ENCODE measurements around the gene TLE1.
"Not testable (repeated sequence)": the region's sequence is repeated elsewhere in the genome, so short reads cannot be mapped to it uniquely, and the experiment has no call there.

The TLE1 gene

GRCh38 chr9:81652058-81652687 lies 37.2 kb downstream of the TLE1 start:
- no peak for DNase-seq

GRCh38 chr9:81650586-81651515 lies 38.5 kb downstream of the TLE1 start:
- DNase-seq: no peak

- DNase-seq: no peak
Measured at GRCh38 chr9:81649475-81650240, 39.7 kb downstream of the TLE1 start.

- no peak for DNase-seq
Measured at GRCh38 chr9:81648891-81649290, 40.5 kb downstream of the TLE1 start.

GRCh38 chr9:81646337-81646736 lies 43.0 kb downstream of the TLE1 start:
- DNase-seq: no peak

GRCh38 chr9:81644513-81644912 lies 44.8 kb downstream of the TLE1 start:
- DNase-seq: not testable (repeated sequence)

GRCh38 chr9:81637276-81637675 lies 52.1 kb downstream of the TLE1 start:
- peak; percentile 11 for DNase-seq

GRCh38 chr9:81636255-81636599 lies 53.1 kb downstream of the TLE1 start:
- no peak for DNase-seq

GRCh38 chr9:81635521-81636254 lies 53.7 kb downstream of the TLE1 start:
- no peak for DNase-seq

- DNase-seq: no peak
Measured at GRCh38 chr9:81634915-81635516, 54.3 kb downstream of the TLE1 start.

- DNase-seq: no peak
Measured at GRCh38 chr9:81633952-81634854, 55.1 kb downstream of the TLE1 start.

- no peak for DNase-seq
Measured at GRCh38 chr9:81632599-81632998, 56.7 kb downstream of the TLE1 start.

- no peak for DNase-seq
Measured at GRCh38 chr9:81631218-81631745, 58.1 kb downstream of the TLE1 start.

GRCh38 chr9:81629440-81629839 lies 59.9 kb downstream of the TLE1 start:
- DNase-seq: no peak

- no peak for DNase-seq
Measured at GRCh38 chr9:81628897-81629296, 60.5 kb downstream of the TLE1 start.

- no peak for DNase-seq
Measured at GRCh38 chr9:81627481-81627880, 61.9 kb downstream of the TLE1 start.

GRCh38 chr9:81626511-81626910 lies 62.8 kb downstream of the TLE1 start:
- no peak for DNase-seq

GRCh38 chr9:81625969-81626368 lies 63.4 kb downstream of the TLE1 start:
- DNase-seq: no peak

GRCh38 chr9:81623778-81624177 lies 65.6 kb downstream of the TLE1 start:
- no peak for DNase-seq

- no peak for DNase-seq
Measured at GRCh38 chr9:81622471-81623255, 66.7 kb downstream of the TLE1 start.
